Activated naive CD8-positive, alpha-beta T cell treated with anti-CD3 and anti-CD28 coated beads, Interleukin-2, amount 50 U/mL, for 24 hours (primary cell): ENCODE data around the gene KCNJ12.
"Not testable (repeated sequence)": the region's sequence is repeated elsewhere in the genome, so short reads cannot be mapped to it uniquely, and the experiment has no call there.

Source experiments
- ATAC-seq: fragments of 150-1000 bp; cut with Tn5 transposase; one replicate; pipeline ENCODE4 v1.10.0; 2021
- DNase-seq: peaks from one replicate; pipeline ENCODE4 v3.0.0; 2021
- H3K27ac Mint-ChIP-seq: one replicate; pipeline ENCODE4 v1.8.0; 2021; ENCODE audit warnings: mild to moderate bottlenecking, mixed read lengths
- H3K27me3 Mint-ChIP-seq: one replicate; pipeline ENCODE4 v1.8.0; 2021; ENCODE audit warnings: mixed read lengths
- H3K36me3 Mint-ChIP-seq: one replicate; pipeline ENCODE4 v1.8.0; 2021; ENCODE audit warnings: low read depth, mixed read lengths
- H3K4me1 Mint-ChIP-seq: one replicate; pipeline ENCODE4 v1.8.0; 2021; ENCODE audit warnings: mixed read lengths
- H3K4me3 Mint-ChIP-seq: one replicate; pipeline ENCODE4 v1.8.0; 2021; ENCODE audit warnings: mild to moderate bottlenecking, moderate library complexity, mixed read lengths
- H3K9me3 Mint-ChIP-seq: one replicate; pipeline ENCODE4 v1.8.0; 2021; ENCODE audit warnings: mixed read lengths

The KCNJ12 gene

GRCh38 chr17:21376081-21376758 lies at the start of gene KCNJ12:
TSS of gene KCNJ12 (plus strand) at chr17:21376357. CDS start at chr17:21415343, 38,986 bp downstream.
- Mint-ChIP-seq H3K4me3 (no peak within 1 kb of the TSS), H3K27ac (no peak within 1 kb of the TSS), H3K36me3 (no peaks in the 10 kb centered on the region), H3K9me3 (no peaks in the 10 kb centered on the region), H3K4me1 (peaks cover 6% of the 10 kb centered on the region), H3K27me3 (peaks cover 24% of the 10 kb centered on the region)
- ATAC-seq (peak; percentile 17), DNase-seq (no peak)

DNA sequence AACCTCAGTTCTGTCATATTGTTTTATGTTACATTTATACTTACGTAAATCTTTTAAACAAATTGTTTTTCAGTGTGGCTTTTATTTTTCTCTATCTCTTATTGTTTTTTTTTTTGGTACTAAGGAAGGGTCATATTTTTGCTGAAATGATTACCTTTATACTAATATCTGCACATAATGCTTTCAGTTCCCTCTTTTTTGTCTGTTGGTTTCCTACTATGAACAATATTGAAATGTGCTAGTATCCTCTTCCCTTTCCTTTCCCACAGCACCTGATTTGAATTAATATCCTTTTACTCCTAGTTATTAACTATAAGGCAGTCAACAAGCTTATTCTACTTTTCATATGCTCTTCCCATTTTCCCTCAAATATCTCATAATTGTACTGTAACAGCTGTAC lies 48.2 kb upstream of the KCNJ12 start:
- H3K36me3 Mint-ChIP-seq, H3K4me3 Mint-ChIP-seq, H3K9me3 Mint-ChIP-seq, H3K4me1 Mint-ChIP-seq, DNase-seq, H3K27me3 Mint-ChIP-seq, H3K27ac Mint-ChIP-seq, ATAC-seq: not testable (repeated sequence)

DNA sequence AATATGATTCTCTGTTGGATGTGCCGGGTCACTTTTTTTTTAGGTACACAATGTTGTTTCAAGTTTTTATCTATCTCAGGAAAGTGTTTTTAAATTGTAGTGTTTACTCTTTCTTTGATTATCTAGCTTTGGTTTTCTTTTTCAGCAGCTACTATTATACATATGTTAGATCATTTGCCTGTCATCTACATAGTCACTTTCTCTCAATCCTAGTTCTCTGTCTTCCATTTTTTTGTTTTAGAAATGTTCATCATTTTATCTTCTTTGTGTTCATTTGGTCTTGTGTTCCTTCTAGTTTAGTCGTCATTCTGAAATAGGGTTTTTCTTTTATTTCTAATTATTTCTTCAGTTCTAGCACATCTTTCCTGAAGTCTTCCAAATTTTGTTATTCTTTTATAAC lies 47.4 kb upstream of the KCNJ12 start:
- not testable (repeated sequence) for H3K36me3 Mint-ChIP-seq, H3K9me3 Mint-ChIP-seq, H3K27me3 Mint-ChIP-seq, H3K4me3 Mint-ChIP-seq, H3K27ac Mint-ChIP-seq, H3K4me1 Mint-ChIP-seq, ATAC-seq, DNase-seq

DNA sequence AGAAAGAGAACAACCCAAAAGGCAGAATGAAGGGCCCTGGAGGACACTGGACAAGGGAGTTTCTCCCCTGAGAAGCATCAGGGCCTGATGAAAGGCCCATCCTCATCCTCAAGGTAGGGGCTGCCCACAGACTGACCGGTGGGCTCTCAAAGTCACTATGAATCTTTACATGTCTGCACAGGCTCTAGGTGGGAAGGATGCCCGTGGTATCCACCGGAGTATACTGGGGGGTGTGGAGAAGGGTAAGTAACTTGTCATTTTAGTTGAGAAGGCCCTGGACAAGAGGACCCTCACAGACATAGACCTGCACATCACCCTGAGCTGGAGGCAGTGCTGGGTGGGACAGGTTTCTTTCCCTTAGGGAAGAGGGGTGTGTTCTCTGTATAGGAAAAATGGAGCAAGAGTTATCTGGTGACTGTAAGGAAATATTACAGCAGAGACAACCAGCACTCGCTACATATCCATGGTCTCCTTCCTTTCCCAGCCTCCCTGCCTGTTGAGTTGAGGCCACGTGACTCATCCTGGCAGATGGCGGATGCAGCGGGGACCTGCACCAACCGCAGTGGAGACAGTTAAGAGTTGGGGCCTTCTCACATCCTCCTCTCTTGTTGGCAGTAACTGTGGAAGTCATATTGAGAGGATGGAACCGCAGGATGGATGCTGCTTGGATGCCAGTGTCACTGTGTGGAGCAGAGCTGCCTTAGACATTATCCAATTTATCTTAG lies 45.6 kb upstream of the KCNJ12 start:
- H3K27ac Mint-ChIP-seq = no peak overlapping the region
- DNase-seq = no peak
- ATAC-seq = no peak
- H3K9me3 Mint-ChIP-seq = peaks cover 4% of the 10 kb centered on the region
- H3K27me3 Mint-ChIP-seq = peaks cover 5% of the 10 kb centered on the region
- no peaks in the 10 kb centered on the region for H3K4me1 Mint-ChIP-seq
- H3K36me3 Mint-ChIP-seq = no peaks in the 10 kb centered on the region
- H3K4me3 Mint-ChIP-seq = no peak overlapping the region

DNA sequence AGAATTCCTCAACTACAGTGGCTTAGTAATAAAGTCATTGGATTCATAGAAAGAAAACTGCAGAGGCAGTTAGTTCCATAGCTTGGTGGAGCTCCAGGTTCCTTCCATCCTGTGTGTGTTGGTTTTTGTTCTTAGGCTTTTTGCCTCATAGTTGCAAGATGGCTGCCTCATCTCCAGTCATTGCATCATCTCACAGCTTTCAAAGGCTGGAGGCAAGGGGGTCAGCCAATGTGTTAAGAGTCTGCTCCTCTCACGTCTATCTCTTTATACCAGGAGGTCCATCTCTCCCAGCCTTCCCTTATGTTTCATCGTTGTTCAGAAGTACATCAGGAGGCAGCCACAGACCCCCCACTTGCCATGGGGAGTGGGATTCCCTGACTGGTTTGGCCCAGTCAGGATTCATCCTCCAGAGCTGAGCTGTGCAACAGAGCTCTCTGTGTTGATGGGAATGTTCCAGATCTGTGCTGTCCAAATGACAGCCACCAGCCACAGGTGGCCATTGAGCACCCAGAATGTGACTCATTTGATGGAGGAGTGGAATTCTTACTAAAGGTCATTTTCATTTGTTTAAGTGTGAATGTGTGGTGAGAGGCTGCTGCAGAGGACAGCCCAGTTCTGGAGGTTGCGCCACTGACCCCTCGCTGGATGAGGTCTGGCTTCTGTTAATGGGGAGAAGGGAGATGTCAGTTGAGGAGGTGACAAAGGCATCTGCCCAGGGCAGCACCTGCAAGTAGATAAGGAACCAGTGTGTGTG lies 39.4 kb upstream of the KCNJ12 start:
- not testable (repeated sequence) for ATAC-seq, H3K4me1 Mint-ChIP-seq, H3K9me3 Mint-ChIP-seq, DNase-seq, H3K4me3 Mint-ChIP-seq, H3K27me3 Mint-ChIP-seq, H3K36me3 Mint-ChIP-seq, H3K27ac Mint-ChIP-seq

DNA sequence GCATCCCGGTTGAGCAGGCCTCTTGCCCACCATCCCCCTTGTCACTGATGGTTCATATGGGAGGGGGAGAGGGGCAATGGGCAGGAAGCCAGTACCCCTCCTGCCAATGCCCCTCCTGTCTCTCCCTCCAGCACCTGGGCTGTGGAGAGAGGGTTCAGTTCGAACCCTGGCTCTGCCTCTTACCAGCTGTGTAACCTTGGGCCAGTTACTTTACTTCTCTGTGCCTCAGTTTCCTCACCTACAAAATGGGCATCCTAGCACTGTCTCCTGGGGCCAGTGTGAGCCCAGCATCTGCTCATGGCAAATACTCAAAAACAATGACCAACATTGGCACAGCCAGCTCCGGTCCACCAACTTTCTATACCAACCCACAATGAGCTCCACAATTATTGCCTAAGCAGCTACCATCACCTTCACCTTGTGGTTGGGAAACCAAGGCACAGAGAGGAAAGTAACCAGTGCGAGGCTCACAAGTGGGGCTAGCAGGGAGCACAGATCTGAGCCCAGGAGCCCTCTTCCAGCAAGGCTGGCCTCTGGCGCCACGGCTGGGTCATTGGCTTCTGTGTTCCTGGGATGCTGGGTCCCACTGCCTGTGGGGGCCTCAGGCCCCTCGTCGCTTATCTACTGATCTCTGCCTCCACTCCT lies 38.1 kb upstream of the KCNJ12 start:
- not testable (repeated sequence) for DNase-seq, ATAC-seq, H3K9me3 Mint-ChIP-seq, H3K36me3 Mint-ChIP-seq, H3K4me1 Mint-ChIP-seq, H3K27ac Mint-ChIP-seq, H3K4me3 Mint-ChIP-seq, H3K27me3 Mint-ChIP-seq

DNA sequence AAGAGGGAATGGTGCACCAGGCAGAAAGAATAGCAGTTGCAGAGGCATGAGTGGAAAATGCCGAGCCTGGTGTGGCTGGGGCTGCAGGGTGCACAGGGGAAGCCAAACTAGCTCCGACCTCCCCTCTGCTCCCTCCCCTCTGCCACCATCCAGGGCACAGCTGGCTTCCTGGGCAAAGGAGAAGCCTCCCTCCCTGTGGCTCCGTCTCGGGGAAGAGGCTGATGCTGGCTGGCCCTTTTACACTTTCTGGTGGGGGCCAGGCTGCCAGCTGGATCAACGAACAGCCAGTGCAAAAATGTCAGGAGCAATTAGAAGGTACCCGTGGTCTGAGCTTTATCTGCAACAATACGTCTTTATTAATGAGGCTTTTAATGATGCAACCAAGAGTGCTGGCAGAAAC lies 37.1 kb upstream of the KCNJ12 start:
- DNase-seq (no peak), ATAC-seq (no peak)
- Mint-ChIP-seq H3K9me3 (no peaks in the 10 kb centered on the region), H3K4me1 (no peaks in the 10 kb centered on the region), H3K36me3 (no peaks in the 10 kb centered on the region), H3K27me3 (no peaks in the 10 kb centered on the region), H3K27ac (no peak overlapping the region), H3K4me3 (no peak overlapping the region)

- H3K9me3 Mint-ChIP-seq, H3K4me3 Mint-ChIP-seq, H3K27me3 Mint-ChIP-seq, H3K36me3 Mint-ChIP-seq, H3K4me1 Mint-ChIP-seq, DNase-seq, ATAC-seq, H3K27ac Mint-ChIP-seq: not testable (repeated sequence)
Measured at GRCh38 chr17:21339571-21339970, 36.6 kb upstream of the KCNJ12 start.

GRCh38 chr17:21340407-21340806 lies 35.8 kb upstream of the KCNJ12 start:
- not testable (repeated sequence) for H3K4me1 Mint-ChIP-seq, H3K27ac Mint-ChIP-seq, H3K4me3 Mint-ChIP-seq, H3K36me3 Mint-ChIP-seq, ATAC-seq, DNase-seq, H3K9me3 Mint-ChIP-seq, H3K27me3 Mint-ChIP-seq

DNA sequence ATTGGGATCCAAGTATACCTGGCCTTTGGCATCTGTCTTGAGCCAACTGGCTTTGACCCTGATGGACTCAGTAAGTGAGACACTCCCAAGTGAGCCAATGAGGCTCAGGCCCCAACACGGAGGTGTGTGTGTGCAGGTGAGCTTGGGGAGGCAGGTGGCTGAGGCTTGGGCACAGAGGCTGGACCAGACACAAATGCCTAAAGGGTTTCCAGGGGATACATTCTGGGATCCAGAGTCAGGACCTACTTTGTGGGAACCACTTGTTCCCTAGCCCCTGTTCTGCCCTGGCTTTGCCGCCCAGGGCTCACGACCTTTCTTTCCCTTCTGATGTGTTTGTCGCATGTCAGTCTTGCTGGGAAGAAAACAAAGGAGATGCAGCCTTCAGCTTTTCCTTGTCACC lies 34.9 kb upstream of the KCNJ12 start:
- not testable (repeated sequence) for ATAC-seq, H3K27ac Mint-ChIP-seq, H3K27me3 Mint-ChIP-seq, DNase-seq, H3K4me1 Mint-ChIP-seq, H3K36me3 Mint-ChIP-seq, H3K4me3 Mint-ChIP-seq, H3K9me3 Mint-ChIP-seq

GRCh38 chr17:21341925-21342540 lies 34.1 kb upstream of the KCNJ12 start:
- not testable (repeated sequence) for ATAC-seq, H3K36me3 Mint-ChIP-seq, H3K9me3 Mint-ChIP-seq, H3K4me3 Mint-ChIP-seq, DNase-seq, H3K27ac Mint-ChIP-seq, H3K4me1 Mint-ChIP-seq, H3K27me3 Mint-ChIP-seq

DNA sequence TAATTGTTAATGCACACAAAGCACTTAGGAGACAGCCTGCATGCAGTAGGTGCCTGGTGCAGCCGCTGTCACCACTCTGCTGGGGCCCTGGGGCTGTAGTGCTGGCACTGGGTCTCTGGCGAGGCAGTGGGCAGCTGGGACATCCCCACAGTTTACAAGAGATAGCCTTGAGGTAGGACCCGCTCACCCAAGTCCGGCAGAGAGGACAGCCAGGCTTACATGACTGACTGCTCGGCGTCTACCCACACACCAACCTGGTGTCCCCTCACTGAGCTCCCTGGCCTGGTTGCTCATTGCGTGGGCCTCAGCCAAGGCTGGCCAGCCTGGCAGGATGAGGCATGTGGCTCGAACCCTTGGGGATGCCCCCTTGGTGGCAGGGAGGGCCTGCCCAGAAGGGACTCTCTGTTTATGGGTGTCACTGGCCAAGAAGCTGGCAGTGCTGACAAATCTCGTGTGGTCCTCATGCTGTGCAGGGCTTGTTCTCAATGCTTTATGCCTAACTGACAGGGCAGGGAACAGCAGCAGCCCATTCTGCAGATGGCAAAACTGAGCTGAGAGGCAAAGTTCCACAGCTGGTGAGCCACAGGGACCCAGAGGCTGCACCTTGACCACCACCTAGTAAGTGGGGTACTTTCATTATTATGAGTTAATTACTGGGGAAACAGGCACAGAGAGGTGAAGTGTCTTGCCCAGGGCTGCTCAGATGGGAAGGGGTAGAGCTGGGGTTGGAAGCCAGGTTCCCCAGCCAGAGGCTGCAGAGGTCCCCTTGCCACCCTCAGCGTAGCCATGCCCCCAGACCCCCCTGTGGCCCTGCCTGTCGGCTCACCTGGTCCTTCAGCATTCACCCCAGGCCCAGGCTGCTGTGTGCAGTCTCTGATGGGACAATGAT lies 32.9 kb upstream of the KCNJ12 start:
- peak; percentile 8 for ATAC-seq
- not testable (repeated sequence) for H3K27ac Mint-ChIP-seq, H3K9me3 Mint-ChIP-seq, H3K4me3 Mint-ChIP-seq, H3K27me3 Mint-ChIP-seq, H3K36me3 Mint-ChIP-seq, DNase-seq, H3K4me1 Mint-ChIP-seq

DNA sequence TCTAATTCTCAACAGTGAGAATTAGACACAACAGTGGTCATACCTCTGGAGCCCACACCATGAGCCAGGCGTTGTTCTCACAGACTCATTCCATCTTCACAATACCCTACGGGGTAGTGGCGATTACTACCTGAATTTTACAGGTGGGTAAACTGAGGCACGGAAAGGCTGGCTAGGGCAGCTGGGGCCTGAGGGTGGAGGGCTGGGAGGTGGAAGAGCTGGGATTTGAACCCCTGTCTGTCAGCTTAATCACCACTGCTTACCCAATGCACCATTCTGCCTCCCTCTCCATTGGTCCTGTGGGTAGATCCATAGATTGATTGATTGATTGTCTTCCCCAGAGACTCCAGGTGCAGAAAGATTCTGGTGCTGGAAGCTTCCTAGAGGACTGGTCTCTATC lies 31.4 kb upstream of the KCNJ12 start:
- ATAC-seq, H3K4me3 Mint-ChIP-seq, H3K36me3 Mint-ChIP-seq, H3K27me3 Mint-ChIP-seq, H3K9me3 Mint-ChIP-seq, H3K27ac Mint-ChIP-seq, H3K4me1 Mint-ChIP-seq, DNase-seq: not testable (repeated sequence)

DNA sequence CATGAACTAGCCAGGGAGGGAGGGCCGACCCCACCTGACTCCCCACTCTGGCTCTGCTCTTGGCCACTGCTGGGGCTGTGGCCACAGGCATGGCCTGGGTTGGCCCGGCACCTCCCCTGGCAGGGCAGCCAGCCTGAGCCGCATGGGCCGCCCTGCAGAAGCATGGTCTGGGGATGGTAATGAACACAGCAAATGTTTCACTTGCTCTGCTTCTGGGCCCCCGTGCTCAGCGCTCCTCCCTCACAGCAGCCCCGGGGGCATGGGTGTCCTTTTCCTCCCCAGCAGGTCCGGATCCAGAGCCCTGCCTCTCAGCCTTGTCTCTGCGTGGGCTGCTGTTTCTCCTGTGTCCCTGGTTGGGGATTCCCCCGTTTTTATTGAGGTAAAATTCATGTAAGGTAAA lies 30.9 kb upstream of the KCNJ12 start:
- Mint-ChIP-seq H3K27me3 (no peaks in the 10 kb centered on the region), H3K9me3 (no peaks in the 10 kb centered on the region), H3K4me1 (peaks cover 4% of the 10 kb centered on the region), H3K27ac (no peak overlapping the region), H3K36me3 (no peaks in the 10 kb centered on the region), H3K4me3 (no peak overlapping the region)
- no peak for DNase-seq
- ATAC-seq = no peak
